Fibroblast of skin of scalp (primary cell): ENCODE data around the gene TANC1.
"Not testable (repeated sequence)": the region's sequence is repeated elsewhere in the genome, so short reads cannot be mapped to it uniquely, and the experiment has no call there.

Experiments used
- DNase-seq: peaks from one replicate; pipeline ENCODE4 v3.0.0-alpha.2; 2013

TANC1 gene

GRCh38 chr2:159032146-159032545 lies 63.7 kb downstream of the TANC1 start:
- no peak for DNase-seq

GRCh38 chr2:159032580-159032979 lies 64.1 kb downstream of the TANC1 start:
- DNase-seq, result no peak

DNA sequence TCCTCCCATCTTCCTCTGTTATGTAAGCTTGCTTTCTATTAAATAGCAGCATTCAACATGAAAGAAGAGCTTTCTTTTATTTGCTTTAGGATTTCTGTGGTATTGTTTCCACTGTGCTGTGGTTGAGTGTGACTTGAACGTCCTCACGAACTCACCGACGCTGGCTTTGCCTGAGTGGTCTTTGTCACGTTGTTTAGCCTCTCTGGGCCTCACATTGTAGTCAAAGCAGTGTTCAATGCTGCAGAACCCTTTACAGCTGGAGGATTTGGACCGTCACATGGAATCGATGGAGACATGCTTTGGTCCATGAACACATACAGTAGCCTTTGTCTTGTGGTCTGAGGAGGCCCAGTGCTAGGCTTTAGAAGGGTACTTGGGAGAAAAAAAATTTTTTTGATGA lies 66.3 kb downstream of the TANC1 start:
- DNase-seq, result peak; percentile 64

GRCh38 chr2:159035790-159036411 lies 67.5 kb downstream of the TANC1 start:
- DNase-seq, result no peak

DNA sequence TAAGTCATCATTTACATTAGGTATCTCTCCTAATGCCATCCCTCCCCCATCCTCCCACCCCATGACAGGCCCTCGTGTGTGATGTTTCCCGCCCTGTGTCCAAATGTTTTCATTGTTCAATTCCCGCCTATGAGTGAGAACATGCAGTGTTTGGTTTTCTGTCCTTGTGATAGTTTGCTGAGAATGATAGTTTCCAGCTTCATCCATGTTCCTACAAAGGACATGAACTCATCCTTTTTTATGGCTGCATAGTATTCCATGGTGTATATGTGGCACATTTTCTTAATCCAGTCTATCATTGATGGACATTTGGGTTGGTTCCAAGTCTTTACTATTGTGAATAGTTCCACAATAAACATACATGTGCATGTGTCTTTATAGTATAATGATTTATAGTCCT lies 68.0 kb downstream of the TANC1 start:
- not testable (repeated sequence) for DNase-seq

GRCh38 chr2:159041328-159041727 lies 72.9 kb downstream of the TANC1 start:
- not testable (repeated sequence) for DNase-seq

- no peak for DNase-seq
Measured at GRCh38 chr2:159042115-159042850, 73.8 kb downstream of the TANC1 start.

- DNase-seq, result no peak
Measured at GRCh38 chr2:159043710-159044109, 75.3 kb downstream of the TANC1 start.

DNA sequence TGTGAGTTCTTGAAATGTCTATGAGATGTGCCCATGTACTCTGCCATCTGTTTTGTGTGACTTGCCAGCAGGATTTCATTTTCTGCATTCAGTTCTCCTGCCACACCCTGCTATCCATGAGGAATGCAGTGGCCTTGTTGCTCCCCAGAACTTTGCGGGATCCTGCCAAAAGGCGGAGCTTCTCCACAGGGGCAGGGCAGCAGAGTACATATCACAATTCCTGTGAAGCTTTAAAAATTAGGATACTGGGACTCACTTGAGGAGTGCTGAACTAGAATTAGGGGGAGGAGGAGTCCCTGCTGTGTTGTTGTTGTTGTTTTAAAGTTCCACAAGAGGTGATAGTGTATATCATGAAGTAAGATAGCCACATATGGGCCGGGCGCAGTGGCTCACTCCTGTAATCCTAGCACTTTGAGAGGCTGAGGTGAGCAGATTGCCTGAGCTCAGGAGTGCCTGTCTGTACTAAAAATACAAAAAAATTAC lies 76.4 kb downstream of the TANC1 start:
- DNase-seq, result peak; percentile 69

GRCh38 chr2:159045545-159046454 lies 77.4 kb downstream of the TANC1 start:
- peak; percentile 55 for DNase-seq

DNA sequence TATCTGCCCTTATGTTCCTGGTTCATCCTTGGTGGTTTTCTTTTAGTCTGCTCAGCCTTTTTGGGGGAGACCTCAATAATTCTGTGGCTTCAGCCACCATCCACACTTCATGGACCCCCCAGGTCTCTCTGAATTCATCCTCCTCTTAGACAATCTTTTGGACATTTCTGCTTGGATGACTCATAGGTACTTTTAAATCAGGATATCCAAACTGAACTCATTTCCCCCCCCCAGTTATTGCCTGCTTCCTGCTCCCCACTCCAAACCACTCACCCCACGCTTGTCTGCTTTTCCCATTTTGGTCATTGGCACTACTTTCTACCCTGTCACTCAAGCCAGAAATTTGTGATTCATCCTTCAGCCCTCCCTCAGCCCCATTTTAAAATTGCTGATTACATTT lies 78.5 kb downstream of the TANC1 start:
- peak; percentile 83 for DNase-seq

DNA sequence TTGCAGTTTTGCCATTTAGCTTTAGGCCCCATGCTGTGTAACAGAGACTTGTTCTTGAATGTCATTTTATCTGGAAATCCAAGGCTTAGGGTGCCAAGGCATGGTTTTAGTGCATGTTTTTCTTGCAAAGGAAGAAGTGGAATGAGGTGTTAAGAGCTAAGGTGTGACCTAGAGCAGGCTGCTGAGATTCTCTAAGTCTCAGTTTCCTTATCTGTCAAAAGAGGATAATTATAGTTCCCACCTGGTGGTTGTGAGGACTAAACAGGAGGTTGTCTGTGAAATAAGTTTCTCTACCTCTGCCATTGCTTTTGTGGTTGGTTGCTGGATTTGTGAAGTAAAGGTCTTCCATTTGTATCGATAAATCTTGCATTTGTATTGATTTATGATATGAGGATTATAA lies 82.0 kb downstream of the TANC1 start:
- no peak for DNase-seq

DNA sequence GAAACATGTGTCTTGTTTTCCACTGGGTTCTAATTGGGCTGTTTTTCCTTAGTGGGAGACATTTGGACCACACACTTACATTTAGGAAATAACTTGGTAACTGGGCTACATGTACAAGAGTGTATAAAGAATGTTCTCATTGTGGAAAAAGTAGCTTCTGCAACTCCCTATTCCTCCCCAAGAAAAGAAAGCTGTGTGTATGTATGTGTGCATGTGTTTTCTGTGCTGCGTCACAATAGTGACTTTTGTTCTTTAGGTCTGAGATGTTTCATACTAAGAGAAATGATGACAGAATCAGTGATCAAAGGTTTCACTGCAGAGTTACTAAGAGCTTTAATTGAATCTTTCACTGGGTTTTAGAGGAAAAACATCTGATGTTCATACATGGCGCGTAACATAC lies 82.7 kb downstream of the TANC1 start:
- DNase-seq, result no peak

- no peak for DNase-seq
Measured at GRCh38 chr2:159051661-159052060, 83.2 kb downstream of the TANC1 start.

GRCh38 chr2:159052157-159052601 lies 83.7 kb downstream of the TANC1 start:
- DNase-seq, result no peak

- DNase-seq, result peak; percentile 88
Measured at GRCh38 chr2:159053161-159054031, 85.0 kb downstream of the TANC1 start.

- no peak for DNase-seq
Measured at GRCh38 chr2:159054032-159054334, 85.5 kb downstream of the TANC1 start.

DNA sequence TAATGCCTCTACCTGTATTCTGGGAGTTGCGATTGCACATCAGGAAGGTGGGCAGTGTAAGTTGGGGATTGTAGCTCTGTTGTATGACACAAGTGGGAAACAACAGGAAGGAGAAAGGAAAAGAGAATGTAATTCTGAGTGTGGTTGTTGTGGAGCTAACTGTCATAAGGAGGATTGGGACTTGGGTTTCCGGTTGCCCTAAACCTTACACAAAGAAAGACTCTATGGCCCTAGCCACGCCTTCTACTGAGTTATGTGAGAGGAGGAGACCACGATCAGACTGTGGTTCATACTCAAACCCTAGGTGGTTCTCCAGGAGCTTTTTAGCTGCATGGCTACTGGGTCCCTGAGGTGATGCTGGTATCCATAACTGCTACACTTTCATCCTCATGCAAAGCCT lies 86.5 kb downstream of the TANC1 start:
- DNase-seq, result no peak

DNA sequence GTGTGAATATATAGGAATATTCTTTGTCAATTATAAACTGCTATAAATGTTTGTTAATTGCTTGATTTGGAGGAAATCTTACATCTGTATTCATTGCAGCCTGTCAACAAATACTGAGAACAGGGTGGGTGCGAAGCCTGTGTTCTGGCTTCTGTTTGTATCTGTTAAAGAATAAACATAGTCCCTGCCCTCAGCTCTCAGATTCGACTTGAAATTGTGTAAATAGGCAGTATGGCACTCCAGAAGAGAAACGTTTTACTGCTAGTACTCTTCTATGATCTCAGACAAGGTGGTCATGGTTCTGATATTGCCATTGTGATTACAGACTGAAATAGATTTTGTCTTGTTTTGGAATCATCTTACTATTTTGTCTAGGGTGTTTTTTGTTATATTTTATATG lies 92.1 kb downstream of the TANC1 start:
- DNase-seq, result no peak

DNA sequence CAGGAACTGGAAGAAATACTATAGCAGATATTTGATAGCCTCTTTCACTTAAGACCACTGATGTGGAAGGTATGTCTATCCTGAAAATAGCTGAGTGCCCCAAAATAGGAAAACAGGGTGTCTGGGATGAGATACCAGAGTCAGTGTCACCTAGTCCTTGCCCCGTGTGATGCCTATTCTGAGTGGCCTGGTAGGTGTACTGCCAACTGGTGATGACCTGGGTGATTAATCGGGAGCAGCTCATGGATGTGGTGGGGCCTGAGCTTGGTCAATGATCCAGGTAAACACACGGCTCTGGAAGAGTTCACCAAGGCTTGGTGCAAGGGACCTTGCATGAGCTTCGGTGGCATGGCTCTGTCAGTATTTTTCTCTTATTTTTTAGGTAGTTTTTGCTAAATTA lies 95.2 kb downstream of the TANC1 start:
- DNase-seq, result no peak

DNA sequence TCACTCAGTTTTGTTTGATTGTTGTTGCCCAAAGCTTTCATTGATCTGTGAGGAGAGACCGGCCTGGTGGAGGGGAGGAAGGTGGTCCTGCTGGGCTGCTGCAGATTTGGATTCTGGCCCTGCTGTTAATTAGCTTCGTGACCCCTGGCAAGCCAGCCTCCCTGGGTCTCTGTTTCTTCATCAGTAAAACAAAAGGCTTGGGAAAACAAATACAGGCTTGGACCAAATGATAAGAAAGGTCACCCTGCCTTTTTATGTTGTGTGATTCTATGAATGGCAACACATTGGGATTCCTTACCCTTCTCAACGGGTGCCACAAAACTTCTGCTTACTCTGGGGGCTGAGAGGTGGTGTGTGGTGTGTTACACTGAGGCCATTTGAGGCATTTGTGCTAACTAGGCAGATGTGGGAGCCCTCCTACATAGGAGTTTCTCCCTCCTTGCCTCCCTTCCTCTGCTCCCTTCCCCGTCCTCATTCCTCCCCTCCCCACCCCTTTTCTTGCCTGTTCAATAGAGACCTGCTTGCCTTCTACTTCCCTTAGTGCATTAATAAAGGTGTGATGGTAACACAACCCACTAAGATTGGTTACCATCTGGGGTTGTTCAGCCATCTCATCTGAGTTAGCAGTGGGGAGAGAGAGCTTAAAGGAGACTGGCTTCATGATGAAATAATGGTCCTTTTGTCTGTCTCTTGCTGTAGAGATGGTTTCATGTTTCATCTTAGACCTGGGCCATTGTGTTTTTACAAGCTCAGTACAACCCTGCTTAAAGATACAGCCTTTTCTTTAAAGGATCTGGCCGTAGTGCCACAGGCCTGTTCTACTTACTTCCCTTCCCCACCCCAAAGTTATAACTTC lies 96.2 kb downstream of the TANC1 start:
- no peak for DNase-seq
